H1 (cell line): ENCODE results near the gene THBS3. TPM values are rescaled to one million over a fixed set of nuclear protein-coding genes. Genes with fewer than 3 reads are reported as not detected.

Experiments
- CTCF ChIA-PET: fragments of 300-600 bp; sonication (Branson Sonifier 250); formaldehyde crosslinking; loops from one replicate; lab custom pipeline; 2021; ENCODE audit not compliant: partially characterized antibody; lab: Charles Lee
- POLR2A ChIA-PET: fragments of 300-600 bp; sonication (Branson Sonifier 250); formaldehyde crosslinking; loops from one replicate; lab custom pipeline; 2021; ENCODE audit warnings: inconsistent platforms; ENCODE audit not compliant: partially characterized antibody; lab: Charles Lee
- DNase-seq, 2 experiments: peaks; one replicate each; pipeline versions ENCODE4 v3.0.0 to v3.0.0-alpha.2; 2010 to 2022; ENCODE audit warnings: low spot score in 2 of 2, low read depth in 1 of 2, mixed read lengths in 1 of 2
- FAIRE-seq: peaks from 2 replicates; lab custom pipeline; 2011; peaks lifted over from hg19 to GRCh38; lab: Jason Lieb, UNC
- H2AFZ ChIP-seq: 2 replicates; pipeline ENCODE4 v1.8.1; 2012; ENCODE audit warnings: low read length, inconsistent platforms
- H2AK5ac ChIP-seq: 2 replicates; pipeline ENCODE4 v1.6.1; 2013; ENCODE audit warnings: low read depth, low read length
- H2BK120ac ChIP-seq: replicated peaks from 2 replicates; pipeline ENCODE3; 2013; ENCODE audit warnings: low read depth, low read length, inconsistent platforms
- H2BK12ac ChIP-seq: 2 replicates; pipeline ENCODE4 v1.6.1; 2013; ENCODE audit warnings: low read depth, low read length
- H2BK15ac ChIP-seq: 2 replicates; pipeline ENCODE4 v1.6.1; 2013; ENCODE audit warnings: low read length
- H2BK20ac ChIP-seq: 2 replicates; pipeline ENCODE4 v1.6.1; 2013; ENCODE audit warnings: low read length
- H2BK5ac ChIP-seq: 2 replicates; pipeline ENCODE4 v1.6.1; 2013; ENCODE audit warnings: low read depth, low read length
- H3K14ac ChIP-seq: 2 replicates; pipeline ENCODE4 v1.6.1; 2013; ENCODE audit warnings: inconsistent platforms; ENCODE audit not compliant: insufficient read length
- H3K18ac ChIP-seq: 2 replicates; pipeline ENCODE4 v1.6.1; 2013; ENCODE audit warnings: low read length; ENCODE audit errors: extremely low read depth
- H3K23ac ChIP-seq: 2 replicates; pipeline ENCODE4 v1.6.1; 2013; ENCODE audit warnings: inconsistent platforms; ENCODE audit not compliant: insufficient read length
- H3K23me2 ChIP-seq: 2 replicates; pipeline ENCODE4 v1.6.1; 2013; ENCODE audit warnings: low read depth, low read length
- H3K27ac ChIP-seq: 2 replicates; pipeline ENCODE4 v1.6.1; 2011; ENCODE audit warnings: low read depth, low read length, inconsistent platforms
- H3K27me3 ChIP-seq, 4 experiments: replicated peaks in 1 of 4; 1 replicate in 1 of 4; 2 replicates in 3 of 4; pipeline versions ENCODE4 v1.6.1 to v1.8.1; 2011 to 2013; ENCODE audit warnings: low read length in 3 of 4, mild to moderate bottlenecking in 3 of 4, inconsistent platforms in 2 of 4, mixed read lengths in 2 of 4, moderate library complexity in 1 of 4; ENCODE audit not compliant: control insufficient read depth in 3 of 4, insufficient read depth in 3 of 4; ENCODE audit errors: extremely low read depth in 1 of 4
- H3K36me3 ChIP-seq, 4 experiments: 2 replicates each; pipeline versions ENCODE4 v1.6.1 to v1.8.1; 2011 to 2013; ENCODE audit warnings: mild to moderate bottlenecking in 4 of 4, low read length in 3 of 4, moderate library complexity in 2 of 4, control low read depth in 1 of 4, inconsistent platforms in 1 of 4; ENCODE audit not compliant: insufficient read depth in 4 of 4, control insufficient read depth in 2 of 4
- H3K4ac ChIP-seq: replicated peaks from 2 replicates; pipeline ENCODE3; 2013; ENCODE audit warnings: low read length, low read depth, mixed read lengths, inconsistent platforms; ENCODE audit not compliant: insufficient read length
- H3K4me1 ChIP-seq, 4 experiments: replicated peaks in 1 of 4; 1 replicate in 1 of 4; 2 replicates in 3 of 4; pipeline versions ENCODE4 v1.6.1 to v1.8.1; 2011 to 2013; ENCODE audit warnings: low read length in 3 of 4, inconsistent platforms in 2 of 4, mixed read lengths in 1 of 4; ENCODE audit not compliant: insufficient read depth in 4 of 4, control insufficient read depth in 3 of 4
- H3K4me2 ChIP-seq, 2 experiments: 2 replicates each; pipeline versions ENCODE4 v1.6.1 to v1.8.1; 2011 to 2013; ENCODE audit warnings: low read depth in 2 of 2, low read length in 2 of 2, control low read depth in 1 of 2, inconsistent platforms in 1 of 2, mild to moderate bottlenecking in 1 of 2; ENCODE audit not compliant: insufficient read depth in 1 of 2
- H3K4me3 ChIP-seq, 4 experiments: fragments of 200-600, 300-600 bp in 1 of 4; sonication (generic), shearing (Covaris generic), sonication (Bioruptor Twin) in 1 of 4; 2 replicates each; pipeline versions ENCODE4 v1.5.1 to v1.8.1; 2011 to 2016; ENCODE audit warnings: low read length in 4 of 4, low read depth in 3 of 4, control low read depth in 2 of 4, inconsistent platforms in 2 of 4, mild to moderate bottlenecking in 2 of 4, mixed read lengths in 1 of 4, moderate library complexity in 1 of 4; ENCODE audit not compliant: insufficient read depth in 2 of 4; ENCODE audit errors: extremely low read depth in 1 of 4
- H3K56ac ChIP-seq: replicated peaks from 2 replicates; pipeline ENCODE3; 2013; ENCODE audit warnings: low read depth, mild to moderate bottlenecking, mixed read lengths, low read length, inconsistent platforms; ENCODE audit not compliant: insufficient read length
- H3K79me1 ChIP-seq: 2 replicates; pipeline ENCODE4 v1.6.1; 2013; ENCODE audit warnings: low read depth, low read length, control low read depth
- H3K79me2 ChIP-seq, 2 experiments: 2 replicates each; pipeline versions ENCODE4 v1.6.1 to v1.8.1; 2012 to 2013; ENCODE audit warnings: low read length in 2 of 2, mild to moderate bottlenecking in 2 of 2, inconsistent platforms in 1 of 2; ENCODE audit not compliant: insufficient read depth in 2 of 2, control insufficient read depth in 1 of 2
- H3K9ac ChIP-seq, 4 experiments: replicated peaks in 1 of 4; 1 replicate in 1 of 4; 2 replicates in 3 of 4; pipeline versions ENCODE4 v1.6.1 to v1.8.1; 2011 to 2013; ENCODE audit warnings: low read depth in 3 of 4, low read length in 3 of 4, control low read depth in 2 of 4, mild to moderate bottlenecking in 2 of 4, moderate library complexity in 2 of 4, inconsistent platforms in 1 of 4; ENCODE audit errors: extremely low read depth in 1 of 4
- H3K9me3 ChIP-seq, 2 experiments: 2 replicates each; pipeline versions ENCODE4 v1.6.1 to v1.8.1; 2012 to 2013; ENCODE audit warnings: mild to moderate bottlenecking in 2 of 2, moderate library complexity in 2 of 2, control low read depth in 1 of 2, inconsistent platforms in 1 of 2, low read depth in 1 of 2, low read length in 1 of 2, mixed read lengths in 1 of 2; ENCODE audit not compliant: insufficient read depth in 2 of 2
- H4K20me1 ChIP-seq, 2 experiments: replicated peaks in 1 of 2; 2 replicates each; pipeline versions ENCODE3 to v1.8.1; 2011 to 2013; ENCODE audit warnings: inconsistent platforms in 2 of 2, low read length in 2 of 2, mild to moderate bottlenecking in 1 of 2; ENCODE audit not compliant: insufficient read depth in 2 of 2, control insufficient read depth in 1 of 2
- H4K5ac ChIP-seq: 2 replicates; pipeline ENCODE4 v1.6.1; 2013; ENCODE audit warnings: low read length, low read depth, mixed read lengths, inconsistent platforms; ENCODE audit not compliant: insufficient read length
- H4K8ac ChIP-seq: 2 replicates; pipeline ENCODE4 v1.8.0; 2013; ENCODE audit warnings: mild to moderate bottlenecking, moderate library complexity, low read length, inconsistent platforms; ENCODE audit not compliant: insufficient read depth; ENCODE audit errors: extremely low read depth
- H4K91ac ChIP-seq: replicated peaks from 2 replicates; pipeline ENCODE3; 2013; ENCODE audit warnings: low read length, mixed read lengths, inconsistent platforms; ENCODE audit not compliant: insufficient read length
- ATF3 ChIP-seq: IDR thresholded peaks from 2 replicates; pipeline ENCODE4 v1.6.1; 2011; ENCODE audit warnings: low read depth, mild to moderate bottlenecking, low read length; ENCODE audit not compliant: insufficient read depth
- BCL11A ChIP-seq, 2 experiments: IDR thresholded peaks; one replicate each; pipeline ENCODE4 v1.6.1; 2011; ENCODE audit warnings: low read depth in 2 of 2, low read length in 2 of 2, mild to moderate bottlenecking in 2 of 2
- CBX5 ChIP-seq: fragments of 300-800, 300-1000 bp; sonication (generic); IDR thresholded peaks from 2 replicates; pipeline ENCODE4 v1.7.1; 2016; ENCODE audit warnings: antibody characterized with exemption, low read length, low read depth
- CREB1 ChIP-seq: IDR thresholded peaks from 2 replicates; pipeline ENCODE4 v1.6.1; 2012; ENCODE audit warnings: inconsistent platforms
- E2F6 ChIP-seq: IDR thresholded peaks from 2 replicates; pipeline ENCODE4 v1.6.1; 2012; ENCODE audit warnings: inconsistent platforms
- FOSL1 ChIP-seq: IDR thresholded peaks from 2 replicates; pipeline ENCODE4 v1.6.1; 2011; ENCODE audit warnings: mild to moderate bottlenecking, low read depth, low read length, moderate library complexity; ENCODE audit not compliant: insufficient read depth
- HDAC2 ChIP-seq, 2 experiments: fragments of 300-600 bp in 1 of 2; sonication (generic) in 1 of 2; IDR thresholded peaks; 2 replicates each; pipeline ENCODE4 v1.6.1; 2011 to 2012; ENCODE audit warnings: low read depth in 2 of 2, low read length in 2 of 2, mild to moderate bottlenecking in 2 of 2, moderate library complexity in 2 of 2, borderline replicate concordance in 1 of 2, inconsistent platforms in 1 of 2
- JUN ChIP-seq: IDR thresholded peaks from 2 replicates; pipeline ENCODE4 v1.6.1; 2011; ENCODE audit warnings: low read depth, mild to moderate bottlenecking, improper control_type of control experiment, low read length
- RAD21 ChIP-seq, 2 experiments: IDR thresholded peaks in 1 of 2; conservative IDR thresholded peaks in 1 of 2; 2 replicates each; pipeline ENCODE4 v1.6.1; 2011; ENCODE audit warnings: low read depth in 2 of 2, low read length in 2 of 2, improper control_type of control experiment in 1 of 2, inconsistent platforms in 1 of 2, mild to moderate bottlenecking in 1 of 2, moderate library complexity in 1 of 2
- WGBS, 2 experiments: shearing (Covaris generic) in 1 of 2; methylation state at CpG; one replicate each; pipeline versions ENCODE4 v1.1.6 to v1.1.7; 2013 to 2015; ENCODE audit warnings: low lambda C conversion rate in 2 of 2, mixed read lengths in 2 of 2, inconsistent platforms in 1 of 2, low coverage in 1 of 2, missing lambda C conversion rate in 1 of 2; ENCODE audit not compliant: insufficient replicate concordance in 2 of 2, insufficient coverage in 1 of 2, insufficient read length in 1 of 2; ENCODE audit errors: extremely low coverage in 1 of 2, missing lambda C conversion rate in 1 of 2; 5-methylcytosine and 5-hydroxymethylcytosine counted together
- polyA plus RNA-seq, 7 experiments: library from polyadenylated mRNA; depleted of rRNA in 3 of 7; stranded (reverse) in 5 of 7; unstranded in 2 of 7; fragments of >200 nt in 5 of 7; fragments of 200-250 nt in 2 of 7; gene quantifications; 1 replicate in 5 of 7; 2 replicates in 1 of 7; 4 replicates in 1 of 7; pipeline versions ENCODE4 v1.2.1 to v1.2.3, GENCODE V29; 2011 to 2013; ENCODE audit warnings: missing spikeins in 2 of 7, mixed read lengths in 2 of 7
- total RNA-seq: library from RNA; stranded (reverse); fragmentation: NEBNext Ultra II Directional; extraction: Animal tissue kit (Norgen Biotek cat#: 25700); gene quantifications from 2 replicates; pipeline ENCODE4 v1.2.1, GENCODE V29; 2021

Gene THBS3
- total and polyA plus RNA-seq, 2 of the 8 experiments (the other 6 are each of a cell fraction or from before 2014, with no cell fraction given) = 3.0 to 3.5 TPM

- POLR2A ChIA-PET = interaction anchor here (0.6 to 2.5 kb wide), 10 partner anchors 9 to 80 kb away, joined by 3 to 13 read pairs (median 5); partner anchors contain the start of genes MTX1, SCAMP3 and THBS3
- Histone ChIP-seq H3K9ac (peak overlapping the region in 1 of 4 experiments; percentile 58; a peak in 1 of 7 replicates), H2AFZ (0 out of 2 replicates have a peak overlapping the region, but pooled peaks have one; percentile 3)
- TF ChIP-seq HDAC2 (IDR thresholded peaks at IDR 0.05; ENCODE audit: borderline replicate concordance in 1 of 2, low read depth in 2 of 2, low read length in 2 of 2) = peak; percentile 33 to 77; a peak in 1 of 4 replicates
- no peak for TF ChIP-seq FOSL1
- TF ChIP-seq BCL11A (IDR thresholded peaks at IDR 0.05; ENCODE audit: low read depth in 2 of 2, low read length in 2 of 2) = no peak
- TF ChIP-seq CBX5 = no peak
- TF ChIP-seq E2F6 = no peak
- no peak for TF ChIP-seq JUN
- peak; percentile 99 for TF ChIP-seq ATF3
- no peak; the same call in 1 of the 2 replicates for TF ChIP-seq CREB1
- peak in 1 of 2 experiments; percentile 7; a peak in 1 of 4 replicates for TF ChIP-seq RAD21 (IDR thresholded peaks at IDR 0.05 in 1 of 2, conservative IDR thresholded peaks at IDR 0.05 in 1 of 2; ENCODE audit: low read depth in 2 of 2, low read length in 2 of 2)
Measured at GRCh38 chr1:155241069-155241679, 33.5 kb upstream of the THBS3 start.

More at GRCh38 chr1:155241069-155241679, 33.5 kb upstream of the THBS3 start:
- no peak overlapping the region for H2BK5ac ChIP-seq
- H3K14ac ChIP-seq = no peak overlapping the region
- H3K36me3 ChIP-seq = no peaks in the 10 kb centered on the region; a peak in 1 of 8 replicates
- no peak overlapping the region for H2AK5ac ChIP-seq
- H3K23me2 ChIP-seq = peaks cover 5% of the 10 kb centered on the region; the same call in 1 of the 2 replicates
- no peak overlapping the region for H4K5ac ChIP-seq
- peaks cover 0 to 10% (median 2%) of the 10 kb centered on the region in 4 experiments; a peak in 2 of 7 replicates for H3K27me3 ChIP-seq
- no peak overlapping the region for H2BK12ac ChIP-seq
- DNase-seq = peak in 1 of 2 experiments; percentile 60
- no peak overlapping the region for H4K91ac ChIP-seq
- no peak overlapping the region for H3K18ac ChIP-seq
- 21% methylated on average over 4 of the region's 4 CpGs; no CpG with 5 or more reads in 1 of the 2 experiments for WGBS, 2 experiments
- no peak overlapping the region for H3K56ac ChIP-seq
- H2BK15ac ChIP-seq = no peak overlapping the region
- H3K4ac ChIP-seq = no peak overlapping the region
- H3K4me1 ChIP-seq = peaks cover 0 to 4% (median 1%) of the 10 kb centered on the region in 4 experiments; a peak in 2 of 7 replicates
- peak; percentile 66 for FAIRE-seq
- H3K4me3 ChIP-seq = peak overlapping the region; percentile 27 to 60 (median 38); a peak in 5 of 8 replicates
- H3K9me3 ChIP-seq = no peaks in the 10 kb centered on the region
- CTCF ChIA-PET = interaction anchor here (1.0 to 4.4 kb wide), 6 partner anchors 9 to 67 kb away, joined by 3 to 52 read pairs (median 4); partner anchors contain the start of gene FDPS
- H3K27ac ChIP-seq = no peak overlapping the region
- H3K23ac ChIP-seq = no peak overlapping the region
- H4K20me1 ChIP-seq = no peaks in the 10 kb centered on the region
- H3K79me2 ChIP-seq = no peaks in the 10 kb centered on the region
- no peak overlapping the region for H2BK120ac ChIP-seq
- no peak overlapping the region for H4K8ac ChIP-seq
- H3K4me2 ChIP-seq = peak overlapping the region; percentile 48 to 60
- no peaks in the 10 kb centered on the region for H3K79me1 ChIP-seq
- no peak overlapping the region for H2BK20ac ChIP-seq
